ENCODE data around the gene BACH2.
"Not testable (repeated sequence)": the region's sequence is repeated elsewhere in the genome, so short reads cannot be mapped to it uniquely, and the experiment has no call there.

Gene BACH2

GRCh38 chr6:90284236-90285041 is 12.2 kb downstream of the BACH2 start:
- FAIRE-seq = peak; percentile 95
- peak; percentile 68 for DNase-seq (ENCODE audit: insufficient read length, low spot score)

GRCh38 chr6:90282265-90282664 is 14.4 kb downstream of the BACH2 start:
- not testable (repeated sequence) for FAIRE-seq; DNase-seq (ENCODE audit: insufficient read length, low spot score)

GRCh38 chr6:90278129-90278528 is 18.5 kb downstream of the BACH2 start:
- FAIRE-seq (no peak), DNase-seq (ENCODE audit: insufficient read length, low spot score) (no peak)

GRCh38 chr6:90277302-90278011 is 19.2 kb downstream of the BACH2 start:
- no peak for FAIRE-seq
- no peak for DNase-seq (ENCODE audit: insufficient read length, low spot score)

- no peak for FAIRE-seq
- no peak for DNase-seq (ENCODE audit: insufficient read length, low spot score)
Measured at GRCh38 chr6:90274451-90275030, 22.1 kb downstream of the BACH2 start.

- no peak for FAIRE-seq
Measured at GRCh38 chr6:90273863-90274262, 22.8 kb downstream of the BACH2 start.

GRCh38 chr6:90272895-90273294 is 23.7 kb downstream of the BACH2 start:
- FAIRE-seq = no peak
- no peak for DNase-seq (ENCODE audit: insufficient read length, low spot score)

More at GRCh38 chr6:90273863-90274262, 22.8 kb downstream of the BACH2 start:
- DNase-seq (ENCODE audit: insufficient read length, low spot score) = no peak

- FAIRE-seq = no peak
- no peak for DNase-seq (ENCODE audit: insufficient read length, low spot score)
Measured at GRCh38 chr6:90271831-90272230, 24.8 kb downstream of the BACH2 start.

GRCh38 chr6:90269334-90269733 is 27.3 kb downstream of the BACH2 start:
- FAIRE-seq = no peak
- no peak for DNase-seq (ENCODE audit: insufficient read length, low spot score)

GRCh38 chr6:90268178-90268577 is 28.5 kb downstream of the BACH2 start:
- FAIRE-seq = no peak
- DNase-seq (ENCODE audit: insufficient read length, low spot score) = no peak

GRCh38 chr6:90266905-90267621 is 29.6 kb downstream of the BACH2 start:
- no peak for FAIRE-seq
- DNase-seq (ENCODE audit: insufficient read length, low spot score) = no peak

- DNase-seq (ENCODE audit: insufficient read length, low spot score) = no peak
Measured at GRCh38 chr6:90264561-90264960, 32.1 kb downstream of the BACH2 start.

GRCh38 chr6:90263633-90264032 is 33.0 kb downstream of the BACH2 start:
- DNase-seq (ENCODE audit: insufficient read length, low spot score) = no peak
- FAIRE-seq = no peak

More at GRCh38 chr6:90264561-90264960, 32.1 kb downstream of the BACH2 start:
- no peak for FAIRE-seq

GRCh38 chr6:90261801-90262200 is 34.8 kb downstream of the BACH2 start:
- FAIRE-seq = no peak
- DNase-seq (ENCODE audit: insufficient read length, low spot score) = no peak

GRCh38 chr6:90257486-90257738 is 39.2 kb downstream of the BACH2 start:
- FAIRE-seq (no peak), DNase-seq (ENCODE audit: insufficient read length, low spot score) (no peak)

GRCh38 chr6:90256698-90257485 is 39.8 kb downstream of the BACH2 start:
- DNase-seq (ENCODE audit: insufficient read length, low spot score) = no peak
- FAIRE-seq = no peak

- no peak for DNase-seq (ENCODE audit: insufficient read length, low spot score)
Measured at GRCh38 chr6:90253631-90254030, 43.0 kb downstream of the BACH2 start.

GRCh38 chr6:90251295-90251992 is 45.2 kb downstream of the BACH2 start:
- FAIRE-seq (no peak), DNase-seq (ENCODE audit: insufficient read length, low spot score) (no peak)

More at GRCh38 chr6:90253631-90254030, 43.0 kb downstream of the BACH2 start:
- no peak for FAIRE-seq

- FAIRE-seq (no peak), DNase-seq (ENCODE audit: insufficient read length, low spot score) (no peak)
Measured at GRCh38 chr6:90250405-90250804, 46.2 kb downstream of the BACH2 start.

GRCh38 chr6:90249458-90249857 is 47.2 kb downstream of the BACH2 start:
- no peak for FAIRE-seq

More at GRCh38 chr6:90249458-90249857, 47.2 kb downstream of the BACH2 start:
- DNase-seq (ENCODE audit: insufficient read length, low spot score) = no peak

All from HTR-8/SVneo (cell line).